Hippocampal formation (tissue), 2 donors: Measurements from ENCODE around the gene ZPR1.
"Not testable (repeated sequence)": the region's sequence is repeated elsewhere in the genome, so short reads cannot be mapped to it uniquely, and the experiment has no call there.

Source experiments
- DNase-seq, 2 donors: peaks; one replicate each; lab custom pipeline; 2025; lab: John Stamatoyannopoulos, UW

ZPR1 gene

GRCh38 chr11:116756044-116756443, 31.8 kb downstream of the ZPR1 start:
- DNase-seq: not testable (repeated sequence)

GRCh38 chr11:116750070-116750718, 37.6 kb downstream of the ZPR1 start:
- DNase-seq: no peak

- no peak for DNase-seq
Measured at GRCh38 chr11:116742104-116742503, 45.7 kb downstream of the ZPR1 start.

- no peak for DNase-seq
Measured at GRCh38 chr11:116740741-116741140, 47.1 kb downstream of the ZPR1 start.

- no peak for DNase-seq
Measured at GRCh38 chr11:116738975-116739374, 48.8 kb downstream of the ZPR1 start.

- no peak for DNase-seq
Measured at GRCh38 chr11:116736763-116737162, 51.1 kb downstream of the ZPR1 start.

- no peak for DNase-seq
Measured at GRCh38 chr11:116733969-116734508, 53.8 kb downstream of the ZPR1 start.

- DNase-seq: no peak
Measured at GRCh38 chr11:116733043-116733755, 54.6 kb downstream of the ZPR1 start.

GRCh38 chr11:116732271-116733042, 55.4 kb downstream of the ZPR1 start:
- DNase-seq: peak in 1 of 2 donors; percentile 45

- DNase-seq: peak in 1 of 2 donors; percentile 40
Measured at GRCh38 chr11:116731821-116732220, 56.0 kb downstream of the ZPR1 start.

GRCh38 chr11:116731097-116731761, 56.6 kb downstream of the ZPR1 start:
- peak; percentile 38 to 66 for DNase-seq

GRCh38 chr11:116730601-116731000, 57.2 kb downstream of the ZPR1 start:
- no peak for DNase-seq

- DNase-seq: no peak
Measured at GRCh38 chr11:116730241-116730561, 57.6 kb downstream of the ZPR1 start.

- no peak for DNase-seq
Measured at GRCh38 chr11:116729501-116730240, 58.2 kb downstream of the ZPR1 start.

GRCh38 chr11:116727990-116728389, 59.8 kb downstream of the ZPR1 start:
- DNase-seq: no peak

GRCh38 chr11:116725434-116726221, 62.2 kb downstream of the ZPR1 start:
- no peak for DNase-seq

- no peak for DNase-seq
Measured at GRCh38 chr11:116724813-116725212, 63.0 kb downstream of the ZPR1 start.
